G401.6 (cell line): ENCODE measurements around the gene CPNE6.
"Not testable (repeated sequence)": the region's sequence is repeated elsewhere in the genome, so short reads cannot be mapped to it uniquely, and the experiment has no call there.

Experiments used
- FAIRE-seq: peaks from 2 replicates; lab custom pipeline; 2012; peaks lifted over from hg19 to GRCh38; lab: Jason Lieb, UNC

Gene CPNE6

GRCh38 chr14:24105609-24106239, 34.4 kb downstream of the CPNE6 start:
- FAIRE-seq = not testable (repeated sequence)

- no peak for FAIRE-seq
Measured at GRCh38 chr14:24106672-24107271, 35.4 kb downstream of the CPNE6 start.

- no peak for FAIRE-seq
Measured at GRCh38 chr14:24108336-24108874, 37.0 kb downstream of the CPNE6 start.

GRCh38 chr14:24110060-24110459, 38.7 kb downstream of the CPNE6 start:
- FAIRE-seq = no peak

GRCh38 chr14:24110523-24110922, 39.2 kb downstream of the CPNE6 start:
- no peak for FAIRE-seq

GRCh38 chr14:24113379-24113800, 42.0 kb downstream of the CPNE6 start:
- FAIRE-seq = no peak

GRCh38 chr14:24113801-24114531, 42.6 kb downstream of the CPNE6 start:
- no peak for FAIRE-seq

GRCh38 chr14:24114532-24115421, 43.4 kb downstream of the CPNE6 start, which contains the start of the genes DCAF11 and NRL:
TSS of gene DCAF11 (plus strand) at chr14:24114777. CDS start at chr14:24115595, 818 bp downstream.
TSS of gene NRL (minus strand) at chr14:24114949. CDS start at chr14:24082848, 32,101 bp downstream.
- peak; percentile 98 for FAIRE-seq

GRCh38 chr14:24115422-24116127, 44.2 kb downstream of the CPNE6 start:
- no peak for FAIRE-seq

- FAIRE-seq = no peak
Measured at GRCh38 chr14:24116128-24116814, 44.9 kb downstream of the CPNE6 start.

GRCh38 chr14:24117179-24117578, 45.8 kb downstream of the CPNE6 start:
- no peak for FAIRE-seq

GRCh38 chr14:24119691-24120090, 48.3 kb downstream of the CPNE6 start:
- FAIRE-seq = no peak

GRCh38 chr14:24121210-24121609, 49.8 kb downstream of the CPNE6 start:
- no peak for FAIRE-seq

GRCh38 chr14:24122416-24122815, 51.1 kb downstream of the CPNE6 start:
- no peak for FAIRE-seq

GRCh38 chr14:24122898-24123297, 51.5 kb downstream of the CPNE6 start:
- no peak for FAIRE-seq

- no peak for FAIRE-seq
Measured at GRCh38 chr14:24123424-24124417, 52.4 kb downstream of the CPNE6 start.

GRCh38 chr14:24126939-24127338, 55.6 kb downstream of the CPNE6 start:
- no peak for FAIRE-seq

- FAIRE-seq = no peak
Measured at GRCh38 chr14:24127673-24128072, 56.3 kb downstream of the CPNE6 start.
